ENCODE results near the gene CSK. TPM values are rescaled to one million over a fixed set of nuclear protein-coding genes. Genes with fewer than 3 reads are reported as not detected.
A peak's percentile ranks its signal among the peaks of the same experiment; 100 is the strongest.

The CSK gene
- total RNA-seq, 1 experiment from 2014 or later, result 103 TPM

DNA sequence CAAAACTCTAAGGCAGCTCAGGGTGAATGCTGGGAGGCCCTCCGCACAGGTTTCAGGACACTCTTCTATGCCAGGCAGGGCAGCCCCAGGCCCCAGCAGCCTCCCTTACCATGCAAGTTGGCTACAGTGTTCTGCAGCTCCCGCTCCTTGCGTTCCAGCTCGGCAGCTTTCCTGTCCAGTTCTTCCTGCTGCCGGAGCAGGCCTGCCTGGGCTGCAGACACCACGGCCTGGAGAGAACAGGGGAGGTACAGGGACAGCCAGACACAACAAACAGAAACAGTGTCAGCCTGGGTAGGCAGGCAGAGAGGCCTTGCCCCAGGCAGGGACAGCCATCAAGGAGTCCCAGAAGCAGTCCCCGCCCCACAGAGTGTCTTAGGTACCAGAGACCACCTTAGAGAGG, 70.1 kb downstream of the CSK start:
- POLR2A ChIA-PET (ENCODE audit: low non-redundant PET), result no interaction called here
- Histone ChIP-seq H3K27ac (ENCODE audit: low read depth, low read length, poor library complexity, severe bottlenecking) (no peak overlapping the region), H3K27me3 (replicated peaks; ENCODE audit: insufficient read depth, low read depth, low read length, poor library complexity) (no peaks in the 10 kb centered on the region), H3K36me3 (ENCODE audit: insufficient read depth, low read length, poor library complexity, severe bottlenecking) (peaks cover 44% of the 10 kb centered on the region), H3K4me3 (ENCODE audit: low read depth, low read length, poor library complexity, severe bottlenecking) (no peak overlapping the region), H3K9me3 (ENCODE audit: low read depth, low read length, poor library complexity, severe bottlenecking) (no peaks in the 10 kb centered on the region), H3K4me1 (ENCODE audit: insufficient read depth, low read length, poor library complexity, severe bottlenecking) (no peaks in the 10 kb centered on the region)
- no peak for DNase-seq (ENCODE audit: low spot score)
- no peak for TF ChIP-seq EZH2 (IDR thresholded peaks at IDR 0.05; ENCODE audit: borderline replicate concordance, low read depth, low read length, poor library complexity, severe bottlenecking)
- TF ChIP-seq, protein P1, sequence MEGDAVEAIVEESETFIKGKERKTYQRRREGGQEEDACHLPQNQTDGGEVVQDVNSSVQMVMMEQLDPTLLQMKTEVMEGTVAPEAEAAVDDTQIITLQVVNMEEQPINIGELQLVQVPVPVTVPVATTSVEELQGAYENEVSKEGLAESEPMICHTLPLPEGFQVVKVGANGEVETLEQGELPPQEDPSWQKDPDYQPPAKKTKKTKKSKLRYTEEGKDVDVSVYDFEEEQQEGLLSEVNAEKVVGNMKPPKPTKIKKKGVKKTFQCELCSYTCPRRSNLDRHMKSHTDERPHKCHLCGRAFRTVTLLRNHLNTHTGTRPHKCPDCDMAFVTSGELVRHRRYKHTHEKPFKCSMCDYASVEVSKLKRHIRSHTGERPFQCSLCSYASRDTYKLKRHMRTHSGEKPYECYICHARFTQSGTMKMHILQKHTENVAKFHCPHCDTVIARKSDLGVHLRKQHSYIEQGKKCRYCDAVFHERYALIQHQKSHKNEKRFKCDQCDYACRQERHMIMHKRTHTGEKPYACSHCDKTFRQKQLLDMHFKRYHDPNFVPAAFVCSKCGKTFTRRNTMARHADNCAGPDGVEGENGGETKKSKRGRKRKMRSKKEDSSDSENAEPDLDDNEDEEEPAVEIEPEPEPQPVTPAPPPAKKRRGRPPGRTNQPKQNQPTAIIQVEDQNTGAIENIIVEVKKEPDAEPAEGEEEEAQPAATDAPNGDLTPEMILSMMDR (conservative IDR thresholded peaks at IDR 0.05; ENCODE audit: low read depth, low read length), result no peak
- BruUV-seq (replicated peaks), result no TSS peak
- intact Hi-C loops (cut with micrococcal nuclease; ENCODE audit: unreplicated experiment), result no loop called here
- CTCF ChIA-PET, result no interaction called here

Small RNA genes lying within 50 kb of the gene (microRNA-seq; reads per million reads assigned to microRNA genes)
- gene MIR4513, result not detected
- gene MIR6882, result 14.3 reads per million, percentile 37 among the genes with 10 or more reads in this experiment

Other genes with a start within 250 kb of the CSK start
- gene ARID3B, start 240.9 kb upstream of the CSK start, total RNA-seq (2021), result 17.3 and 18.3 TPM in 2 replicates
- 66.8 and 75.5 TPM in 2 replicates for gene CLK3, start 166.2 kb upstream of the CSK start, total RNA-seq (2021)
- gene EDC3, start 86.1 kb upstream of the CSK start, total RNA-seq (2021), result 62.6 and 65.2 TPM in 2 replicates
- gene CYP1A1, start 56.6 kb upstream of the CSK start, total RNA-seq (2021), result 0.33 and 0.62 TPM in 2 replicates
- gene CYP1A2, start 33.2 kb upstream of the CSK start, total RNA-seq (2021), result not detected in 2 replicates
- gene LMAN1L, start 30.8 kb downstream of the CSK start, total RNA-seq (2021), result 0.80 TPM in 1 of 2 replicates, not detected in the other
- gene CPLX3, start 44.5 kb downstream of the CSK start, total RNA-seq (2021), result 0.17 and 0.28 TPM in 2 replicates
- 53.3 and 58.3 TPM in 2 replicates for gene ULK3, start 61.1 kb downstream of the CSK start, total RNA-seq (2021)
- 77.9 and 94.4 TPM in 2 replicates for gene SCAMP2, start 91.3 kb downstream of the CSK start, total RNA-seq (2021)
- gene MPI, start 108.0 kb downstream of the CSK start, total RNA-seq (2021), result 48.2 and 62.8 TPM in 2 replicates
- gene FAM219B, start 124.8 kb downstream of the CSK start, total RNA-seq (2021), result 86.6 and 93.2 TPM in 2 replicates
- 354 and 357 TPM in 2 replicates for gene COX5A, start 156.0 kb downstream of the CSK start, total RNA-seq (2021)
- 20.6 and 22.5 TPM in 2 replicates for gene RPP25, start 174.7 kb downstream of the CSK start, total RNA-seq (2021)
- 3.8 and 5.8 TPM in 2 replicates for gene SCAMP5, start 213.5 kb downstream of the CSK start, total RNA-seq (2021)
- gene PPCDC, start 241.5 kb downstream of the CSK start, total RNA-seq (2021), result 13.3 and 18.9 TPM in 2 replicates